ENCODE data around the gene KRT85. TPM values are rescaled to one million over a fixed set of nuclear protein-coding genes. Genes with fewer than 3 reads are reported as not detected.
"Not testable (repeated sequence)": the region's sequence is repeated elsewhere in the genome, so short reads cannot be mapped to it uniquely, and the experiment has no call there.

KRT85 gene
- total RNA-seq, 1 donor from 2014 or later: not detected

DNA sequence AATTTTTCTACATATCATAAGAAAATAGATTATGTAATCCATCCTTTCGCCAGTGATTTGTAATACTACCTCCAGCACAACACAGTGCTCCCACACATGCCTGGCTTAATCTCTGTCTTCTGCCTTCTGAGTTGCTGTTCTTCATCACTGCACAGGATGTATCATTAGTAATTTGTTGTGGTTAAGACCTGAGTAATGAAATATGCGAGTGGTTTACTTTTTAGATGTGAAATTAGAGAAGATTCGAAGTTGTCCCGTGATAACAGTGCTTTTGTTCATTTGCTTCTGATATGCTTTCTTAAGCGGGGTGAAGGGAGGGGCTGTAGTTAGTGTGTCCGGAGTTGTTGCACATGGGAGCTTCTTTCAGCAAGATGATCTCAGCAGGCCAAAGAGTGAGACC is 18.1 kb downstream of the KRT85 start:
- Mint-ChIP-seq H3K9me3 (ENCODE audit: unreplicated experiment) (no peaks in the 10 kb centered on the region), H3K27ac (ENCODE audit: unreplicated experiment) (no peak overlapping the region), H3K36me3 (ENCODE audit: low read depth, unreplicated experiment) (no peaks in the 10 kb centered on the region), H3K4me3 (ENCODE audit: unreplicated experiment) (no peak overlapping the region), H3K27me3 (ENCODE audit: unreplicated experiment) (no peaks in the 10 kb centered on the region), H3K4me1 (ENCODE audit: unreplicated experiment) (no peaks in the 10 kb centered on the region)
- no peak for DNase-seq (ENCODE audit: low spot score)
- TF ChIP-seq, protein P1, sequence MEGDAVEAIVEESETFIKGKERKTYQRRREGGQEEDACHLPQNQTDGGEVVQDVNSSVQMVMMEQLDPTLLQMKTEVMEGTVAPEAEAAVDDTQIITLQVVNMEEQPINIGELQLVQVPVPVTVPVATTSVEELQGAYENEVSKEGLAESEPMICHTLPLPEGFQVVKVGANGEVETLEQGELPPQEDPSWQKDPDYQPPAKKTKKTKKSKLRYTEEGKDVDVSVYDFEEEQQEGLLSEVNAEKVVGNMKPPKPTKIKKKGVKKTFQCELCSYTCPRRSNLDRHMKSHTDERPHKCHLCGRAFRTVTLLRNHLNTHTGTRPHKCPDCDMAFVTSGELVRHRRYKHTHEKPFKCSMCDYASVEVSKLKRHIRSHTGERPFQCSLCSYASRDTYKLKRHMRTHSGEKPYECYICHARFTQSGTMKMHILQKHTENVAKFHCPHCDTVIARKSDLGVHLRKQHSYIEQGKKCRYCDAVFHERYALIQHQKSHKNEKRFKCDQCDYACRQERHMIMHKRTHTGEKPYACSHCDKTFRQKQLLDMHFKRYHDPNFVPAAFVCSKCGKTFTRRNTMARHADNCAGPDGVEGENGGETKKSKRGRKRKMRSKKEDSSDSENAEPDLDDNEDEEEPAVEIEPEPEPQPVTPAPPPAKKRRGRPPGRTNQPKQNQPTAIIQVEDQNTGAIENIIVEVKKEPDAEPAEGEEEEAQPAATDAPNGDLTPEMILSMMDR (IDR thresholded peaks at IDR 0.05; ENCODE audit: unreplicated experiment): no peak

DNA sequence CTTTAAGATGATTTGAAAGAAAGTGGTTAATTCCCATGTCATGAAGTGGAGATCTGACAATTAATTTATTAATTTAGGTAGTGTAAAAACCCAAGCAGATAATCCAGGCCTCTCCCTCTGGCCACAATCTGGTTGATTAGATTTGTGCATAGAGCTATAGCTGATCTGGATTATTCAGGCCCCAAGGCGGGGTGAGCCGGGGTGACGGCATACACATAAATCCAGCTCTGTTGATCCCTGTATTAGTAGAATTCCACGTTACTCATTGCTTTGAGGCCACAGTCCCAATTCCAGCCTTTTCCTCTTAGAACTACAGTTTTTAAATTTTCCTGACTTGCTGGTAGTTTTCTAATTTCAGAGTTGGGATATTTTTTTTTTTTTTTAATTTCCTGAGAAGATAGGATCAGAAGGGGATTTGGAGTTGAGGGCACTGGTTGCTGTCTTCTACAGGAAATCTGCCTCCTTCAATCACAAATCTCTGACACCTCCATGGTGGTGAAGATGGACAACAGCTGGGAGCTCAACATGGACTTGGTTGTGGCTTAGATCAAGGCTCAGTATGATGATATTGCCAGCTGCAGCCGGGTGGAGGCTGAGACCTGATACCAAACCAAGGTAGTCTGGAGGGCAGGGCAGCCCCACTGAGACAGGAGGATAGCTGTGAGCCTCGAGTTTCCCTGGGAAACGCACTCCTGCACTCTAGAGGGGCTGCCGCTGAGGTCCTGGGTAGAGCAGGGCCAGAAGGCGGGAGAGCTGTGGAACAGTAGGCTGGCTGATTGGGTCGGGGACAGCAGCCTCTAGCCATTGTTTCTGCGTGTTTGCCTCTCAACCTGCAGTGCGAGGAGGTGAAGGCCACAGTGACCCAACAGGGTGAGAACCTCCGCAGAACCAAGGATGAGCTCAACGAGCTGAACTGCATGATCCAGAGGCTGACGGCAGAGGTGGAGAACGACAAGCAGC is 19.4 kb downstream of the KRT85 start:
- Mint-ChIP-seq H3K36me3 (ENCODE audit: low read depth, unreplicated experiment) (no peaks in the 10 kb centered on the region), H3K27ac (ENCODE audit: unreplicated experiment) (no peak overlapping the region), H3K4me3 (ENCODE audit: unreplicated experiment) (no peak overlapping the region), H3K27me3 (ENCODE audit: unreplicated experiment) (no peaks in the 10 kb centered on the region), H3K9me3 (ENCODE audit: unreplicated experiment) (no peaks in the 10 kb centered on the region), H3K4me1 (ENCODE audit: unreplicated experiment) (no peaks in the 10 kb centered on the region)
- DNase-seq (ENCODE audit: low spot score): no peak
- TF ChIP-seq, protein P1 (IDR thresholded peaks at IDR 0.05; ENCODE audit: unreplicated experiment): no peak

DNA sequence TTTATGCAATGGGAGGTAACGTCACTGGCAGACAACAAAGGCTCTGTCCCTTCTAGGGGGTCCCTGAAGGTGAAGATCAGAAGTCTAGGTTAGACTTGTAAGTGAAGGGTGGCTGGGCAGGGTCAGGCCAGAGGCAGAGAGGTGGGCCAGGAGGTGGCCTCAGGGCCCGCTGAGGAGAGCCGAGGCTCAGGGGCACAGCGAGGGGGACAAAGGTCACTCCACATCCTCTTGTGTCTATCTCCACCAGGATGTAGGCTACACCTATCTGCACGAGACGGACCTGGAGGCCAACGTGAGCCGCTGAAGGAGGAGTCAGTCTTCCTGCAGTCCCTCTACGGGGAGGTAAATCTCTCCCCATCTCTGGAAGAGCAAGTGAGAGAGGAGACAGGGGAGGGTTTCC is 20.3 kb downstream of the KRT85 start:
- no peak for DNase-seq (ENCODE audit: low spot score)
- Mint-ChIP-seq H3K4me3 (ENCODE audit: unreplicated experiment) (no peak overlapping the region), H3K36me3 (ENCODE audit: low read depth, unreplicated experiment) (no peaks in the 10 kb centered on the region), H3K27me3 (ENCODE audit: unreplicated experiment) (no peaks in the 10 kb centered on the region), H3K9me3 (ENCODE audit: unreplicated experiment) (no peaks in the 10 kb centered on the region), H3K4me1 (ENCODE audit: unreplicated experiment) (no peaks in the 10 kb centered on the region), H3K27ac (ENCODE audit: unreplicated experiment) (no peak overlapping the region)
- TF ChIP-seq, protein P1 (IDR thresholded peaks at IDR 0.05; ENCODE audit: unreplicated experiment): no peak

DNA sequence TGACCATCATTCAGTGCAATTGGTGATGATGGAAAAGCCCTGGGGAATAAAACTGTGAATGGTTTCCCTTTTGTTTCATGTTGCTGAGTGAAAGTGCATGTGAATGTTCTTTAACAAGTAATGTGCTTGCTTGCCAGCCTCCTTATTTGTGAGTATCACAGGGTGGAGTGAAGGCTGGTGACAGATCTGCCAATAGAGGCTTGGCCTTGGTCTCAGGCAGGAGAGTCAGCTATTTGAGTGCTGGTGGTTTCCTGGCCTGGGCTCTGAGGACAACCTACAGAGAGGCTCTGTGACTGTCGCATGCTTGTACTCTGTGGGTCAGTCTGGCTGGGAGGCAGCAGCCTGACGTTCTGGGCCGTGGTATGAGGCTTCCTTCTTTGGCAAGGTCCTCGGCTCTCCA is 20.7 kb downstream of the KRT85 start:
- no peaks in the 10 kb centered on the region for H3K36me3 Mint-ChIP-seq (ENCODE audit: low read depth, unreplicated experiment)
- H3K27me3 Mint-ChIP-seq (ENCODE audit: unreplicated experiment): no peaks in the 10 kb centered on the region
- H3K4me1 Mint-ChIP-seq (ENCODE audit: unreplicated experiment): no peaks in the 10 kb centered on the region
- H3K4me3 Mint-ChIP-seq (ENCODE audit: unreplicated experiment): no peak overlapping the region
- DNase-seq (ENCODE audit: low spot score): no peak
- H3K27ac Mint-ChIP-seq (ENCODE audit: unreplicated experiment): no peak overlapping the region
- TF ChIP-seq, protein P1 (IDR thresholded peaks at IDR 0.05; ENCODE audit: unreplicated experiment): no peak
- no peaks in the 10 kb centered on the region for H3K9me3 Mint-ChIP-seq (ENCODE audit: unreplicated experiment)

DNA sequence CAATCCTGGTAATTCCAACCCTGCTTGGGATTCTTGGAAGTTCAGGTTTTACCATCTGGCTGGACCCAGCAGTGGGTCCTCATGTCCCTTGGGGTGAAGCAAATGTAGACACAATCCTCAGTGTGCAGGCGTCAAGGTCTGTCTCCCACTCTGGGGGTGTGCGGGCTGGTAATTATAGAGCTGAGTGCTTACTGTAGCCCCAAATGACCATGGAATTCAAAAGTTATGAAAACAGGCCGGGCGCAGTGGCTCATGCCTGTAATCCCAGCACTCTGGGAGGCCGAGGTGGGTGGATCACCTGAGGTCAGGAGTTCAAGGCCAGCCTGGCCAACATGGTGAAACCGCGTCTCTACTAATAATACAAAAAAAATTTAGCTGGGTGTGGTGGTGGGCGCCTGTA is 22.2 kb downstream of the KRT85 start:
- not testable (repeated sequence) for H3K9me3 Mint-ChIP-seq (ENCODE audit: unreplicated experiment); H3K36me3 Mint-ChIP-seq (ENCODE audit: low read depth, unreplicated experiment); H3K4me1 Mint-ChIP-seq (ENCODE audit: unreplicated experiment); DNase-seq (ENCODE audit: low spot score); H3K4me3 Mint-ChIP-seq (ENCODE audit: unreplicated experiment); H3K27ac Mint-ChIP-seq (ENCODE audit: unreplicated experiment); H3K27me3 Mint-ChIP-seq (ENCODE audit: unreplicated experiment)
